Esophagus muscularis mucosa (tissue), 4 donors: ENCODE data around the gene AKAP12. TPM values are rescaled to one million over a fixed set of nuclear protein-coding genes. Genes with fewer than 3 reads are reported as not detected.

Experiments used
- DNase-seq: peaks from one replicate; pipeline ENCODE4 v3.0.0-alpha.2; 2017; ENCODE audit errors: extremely low spot score
- H3K27ac ChIP-seq, 4 donors: fragments of 200-600 bp; sonication (generic); replicated peaks in 1 of 4; 1 replicate in 3 of 4; 2 replicates in 1 of 4; pipeline ENCODE4 v1.5.1; 2016 to 2019; ENCODE audit warnings: mild to moderate bottlenecking in 1 of 4
- H3K27me3 ChIP-seq, 4 donors: fragments of 200-600 bp; sonication (generic); one replicate each; pipeline versions ENCODE4 v1.5.1 to v1.6.0; 2016 to 2019
- H3K36me3 ChIP-seq, 4 donors: fragments of 200-600 bp; sonication (generic); one replicate each; pipeline ENCODE4 v1.5.1; 2016 to 2019
- H3K4me1 ChIP-seq, 4 donors: fragments of 200-600 bp; sonication (generic); one replicate each; pipeline ENCODE4 v1.5.1; 2016 to 2019
- H3K4me3 ChIP-seq, 4 donors: fragments of 200-600 bp; sonication (generic); 1 replicate in 2 of 4; 2 replicates in 2 of 4; pipeline ENCODE4 v1.5.1; 2016 to 2019; ENCODE audit warnings: mild to moderate bottlenecking in 4 of 4, moderate library complexity in 1 of 4
- H3K9me3 ChIP-seq, 4 donors: fragments of 200-600 bp; sonication (generic); 1 replicate in 3 of 4; 2 replicates in 1 of 4; pipeline ENCODE4 v1.5.1; 2016 to 2019
- CTCF ChIP-seq, 3 experiments: fragments of 200-600 bp in 2 of 3; fragments of 450-650 bp in 1 of 3; sonication (generic) in 2 of 3; IDR thresholded peaks; one replicate each; pipeline ENCODE4 v1.5.1; 2017 to 2019; ENCODE audit warnings: antibody characterized with exemption in 3 of 3, mild to moderate bottlenecking in 2 of 3, moderate library complexity in 1 of 3
- EP300 ChIP-seq: sonication (generic); formaldehyde crosslinking; IDR thresholded peaks from one replicate; pipeline ENCODE4 v1.6.1; 2017; ENCODE audit warnings: antibody characterized with exemption
- POLR2A ChIP-seq: fragments of 450-650 bp; IDR thresholded peaks from one replicate; pipeline ENCODE4 v1.6.1; 2017; ENCODE audit warnings: antibody characterized with exemption, moderate library complexity, mild to moderate bottlenecking, low read depth
- POLR2AphosphoS5 ChIP-seq, 2 donors: sonication (generic); formaldehyde crosslinking; IDR thresholded peaks; one replicate each; pipeline ENCODE4 v1.6.1; 2017; ENCODE audit warnings: antibody characterized with exemption in 2 of 2
- WGBS: methylation state at CpG from one replicate; pipeline ENCODE4 v1.1.5; 2018; 5-methylcytosine and 5-hydroxymethylcytosine counted together
- intact Hi-C: fragments of 100-400 bp; cut with DNase I; formaldehyde crosslinking; loops from one replicate; pipeline ENCODE4 v1.15.1; 2023
- total RNA-seq, 4 donors: library from RNA; depleted of rRNA; stranded (reverse); fragments of >200 nt; gene quantifications; one replicate each; pipeline versions ENCODE4 v1.1.0 to v1.2.1, GENCODE V29; 2016

AKAP12 gene
- total RNA-seq, 4 donors from 2014 or later = 108 to 215 (median 187) TPM

- H3K4me1 ChIP-seq = peaks cover 3 to 35% (median 28%) of the 10 kb centered on the region in 4 donors
- intact Hi-C loops = no loop called here
These were observed 61.8 kb downstream of the AKAP12 start for GRCh38 chr6:151301547-151301946.

DNA sequence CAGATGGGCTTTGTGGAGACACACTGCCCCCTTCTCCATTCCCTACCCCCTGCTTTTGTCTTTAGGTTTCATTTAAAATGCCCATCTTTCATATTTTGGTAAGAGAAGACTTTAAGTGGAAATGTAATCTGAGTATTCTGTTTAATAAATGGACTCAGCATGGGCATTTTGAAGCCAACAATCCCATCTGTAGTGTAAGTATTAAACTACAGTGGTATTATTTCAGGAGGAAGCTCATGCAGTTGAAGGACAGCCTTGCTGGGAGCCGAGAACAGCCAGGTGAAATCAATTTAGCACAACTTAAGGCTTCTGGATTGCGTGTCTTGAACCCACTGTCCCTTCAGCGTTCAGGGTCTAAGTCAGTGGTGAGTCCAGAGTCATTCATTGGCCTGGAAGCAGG is 63.5 kb downstream of the AKAP12 start:
- TF ChIP-seq CTCF (IDR thresholded peaks at IDR 0.05) (no peak), EP300 (no peak), POLR2AphosphoS5 (IDR thresholded peaks at IDR 0.05) (no peak), POLR2A (no peak)
- 94% methylated on average over 2 of the region's 3 CpGs for WGBS
- no peaks in the 10 kb centered on the region for H3K27me3 ChIP-seq
- H3K36me3 ChIP-seq = peaks cover 0 to 17% (median 4%) of the 10 kb centered on the region in 4 donors
- intact Hi-C loops = no loop called here
- no peak overlapping the region for H3K27ac ChIP-seq
- H3K4me3 ChIP-seq = no peak overlapping the region
- no peaks in the 10 kb centered on the region for H3K9me3 ChIP-seq
- DNase-seq = no peak
- H3K4me1 ChIP-seq = peaks cover 3 to 32% (median 25%) of the 10 kb centered on the region in 4 donors

More at GRCh38 chr6:151301547-151301946, 61.8 kb downstream of the AKAP12 start:
- Histone ChIP-seq H3K4me3 (no peak overlapping the region), H3K27me3 (no peaks in the 10 kb centered on the region), H3K36me3 (peaks cover 0 to 9% (median 4%) of the 10 kb centered on the region in 4 donors), H3K27ac (no peak overlapping the region), H3K9me3 (no peaks in the 10 kb centered on the region)
- WGBS = 93% methylated on average over 8 of the region's 8 CpGs
- TF ChIP-seq CTCF (IDR thresholded peaks at IDR 0.05) = no peak
- DNase-seq = no peak

DNA sequence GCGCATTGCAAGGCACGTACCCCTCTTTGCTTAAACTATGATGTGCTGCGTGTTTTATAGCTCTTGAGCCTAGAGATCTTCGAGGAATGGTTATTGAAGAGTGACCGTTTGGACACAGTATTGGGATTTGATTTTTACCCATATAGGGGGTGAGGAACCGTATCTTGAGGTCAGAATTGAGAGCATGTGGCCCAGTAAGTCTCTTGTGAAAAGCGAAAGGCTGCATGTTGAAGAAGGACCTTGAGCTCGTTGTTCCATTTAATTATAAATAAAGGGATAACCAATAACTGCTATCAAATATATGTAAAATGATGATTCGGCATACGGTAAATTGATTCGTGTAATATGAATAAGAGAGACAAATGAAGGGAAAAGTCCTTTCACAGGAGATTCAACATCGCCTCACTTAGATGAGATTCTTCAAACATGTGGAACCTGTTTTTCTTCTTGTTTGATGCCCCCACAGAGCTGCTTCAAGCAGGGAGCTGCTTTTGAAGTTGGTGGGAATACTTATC is 66.6 kb downstream of the AKAP12 start:
- intact Hi-C loops = no loop called here
- Histone ChIP-seq H3K36me3 (peaks cover 0 to 17% (median 4%) of the 10 kb centered on the region in 4 donors), H3K4me1 (peaks cover 0 to 31% (median 20%) of the 10 kb centered on the region in 4 donors), H3K4me3 (no peak overlapping the region), H3K27me3 (no peaks in the 10 kb centered on the region), H3K9me3 (no peaks in the 10 kb centered on the region), H3K27ac (no peak overlapping the region)
- TF ChIP-seq POLR2A (no peak), CTCF (IDR thresholded peaks at IDR 0.05) (no peak), EP300 (no peak), POLR2AphosphoS5 (IDR thresholded peaks at IDR 0.05) (no peak)
- whole genome bisulfite sequencing = 94% methylated on average over 12 of the region's 12 CpGs
- no peak for DNase-seq

- WGBS = 72% methylated on average over 4 of the region's 4 CpGs
- H3K27me3 ChIP-seq = no peaks in the 10 kb centered on the region
- no peak overlapping the region for H3K27ac ChIP-seq
- TF ChIP-seq POLR2A (no peak), CTCF (IDR thresholded peaks at IDR 0.05) (no peak), EP300 (no peak), POLR2AphosphoS5 (IDR thresholded peaks at IDR 0.05) (no peak)
- peaks cover 0 to 31% (median 20%) of the 10 kb centered on the region in 4 donors for H3K4me1 ChIP-seq
- no peaks in the 10 kb centered on the region for H3K9me3 ChIP-seq
- no peak overlapping the region for H3K4me3 ChIP-seq
- intact Hi-C loops = no loop called here
- DNase-seq = no peak
- H3K36me3 ChIP-seq = peaks cover 0 to 17% (median 4%) of the 10 kb centered on the region in 4 donors
These were observed 67.7 kb downstream of the AKAP12 start for GRCh38 chr6:151307501-151307900.

DNA sequence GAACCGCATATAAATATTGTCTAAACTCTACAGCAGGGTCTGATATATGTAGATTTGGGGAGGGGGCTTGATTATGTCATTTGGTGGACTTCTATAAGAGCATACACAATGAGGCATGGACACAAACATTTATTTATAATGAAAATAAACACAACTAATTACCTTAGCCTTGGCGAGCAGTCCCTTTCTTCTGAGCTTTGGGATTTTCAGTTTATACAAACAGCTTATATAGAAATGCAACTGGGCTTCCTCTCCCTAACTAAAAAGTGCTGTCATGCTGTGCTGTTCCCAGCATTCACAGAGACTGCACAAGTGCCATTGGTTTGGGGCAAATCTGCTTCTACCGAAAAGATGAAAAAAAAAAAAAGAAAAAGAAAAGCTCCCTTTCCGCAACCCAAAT is 69.9 kb downstream of the AKAP12 start:
- WGBS = 83% methylated on average over 4 of the region's 4 CpGs
- peak overlapping the region in 1 of 4 donors; percentile 4 for H3K27ac ChIP-seq
- peaks cover 7 to 44% (median 34%) of the 10 kb centered on the region in 4 donors for H3K4me1 ChIP-seq
- peaks cover 0 to 17% (median 4%) of the 10 kb centered on the region in 4 donors for H3K36me3 ChIP-seq
- no peak for DNase-seq
- TF ChIP-seq EP300 (no peak), POLR2A (no peak), CTCF (IDR thresholded peaks at IDR 0.05) (no peak), POLR2AphosphoS5 (IDR thresholded peaks at IDR 0.05) (no peak)
- H3K4me3 ChIP-seq = no peak overlapping the region
- intact Hi-C loops = no loop called here
- H3K9me3 ChIP-seq = no peaks in the 10 kb centered on the region
- H3K27me3 ChIP-seq = no peaks in the 10 kb centered on the region
